Left lung (tissue), 10 donors: Measurements from ENCODE around the gene MRPL14. TPM values are rescaled to one million over a fixed set of nuclear protein-coding genes. Genes with fewer than 3 reads are reported as not detected.

ENCODE experiments used
- ATAC-seq: fragments of 200-7000 bp; cut with Tn5 transposase; one replicate; pipeline ENCODE4 v1.9.1; 2020; ENCODE audit warnings: moderate library complexity
- DNase-seq, 4 donors: peaks; one replicate each; pipeline ENCODE4 v3.0.0-alpha.2; 2013 to 2020
- H3K27ac ChIP-seq, 2 donors: fragments of 200-600 bp; sonication (generic) in 1 of 2; one replicate each; pipeline versions ENCODE4 v1.5.0 to v1.8.0; 2020 to 2021
- H3K27me3 ChIP-seq, 2 donors: fragments of 200-600 bp; sonication (generic) in 1 of 2; one replicate each; pipeline versions ENCODE4 v1.5.0 to v1.8.0; 2020 to 2021
- H3K36me3 ChIP-seq, 2 donors: fragments of 200-600 bp; sonication (generic) in 1 of 2; one replicate each; pipeline versions ENCODE4 v1.5.0 to v1.8.0; 2020 to 2021
- H3K4me1 ChIP-seq, 2 donors: fragments of 200-600 bp; one replicate each; pipeline ENCODE4 v1.8.0; 2021
- H3K4me3 ChIP-seq, 2 donors: fragments of 200-600 bp; sonication (generic) in 1 of 2; one replicate each; pipeline versions ENCODE4 v1.5.0 to v1.8.0; 2020 to 2021; ENCODE audit warnings: mild to moderate bottlenecking in 1 of 2
- H3K9me3 ChIP-seq, 2 donors: fragments of 200-600 bp; sonication (generic) in 1 of 2; one replicate each; pipeline versions ENCODE4 v1.5.0 to v1.8.0; 2020 to 2021
- CTCF ChIP-seq, 2 donors: fragments of 200-600 bp; sonication (generic) in 1 of 2; IDR thresholded peaks; one replicate each; pipeline versions ENCODE4 v1.5.0 to v1.8.0; 2021; ENCODE audit warnings: antibody characterized with exemption in 2 of 2
- intact Hi-C, 2 donors: fragments of 100-400 bp; cut with DNase I; formaldehyde crosslinking; loops; one replicate each; pipeline versions ENCODE4 v1.11.2 to v1.14.2; 2022
- polyA plus RNA-seq, 6 donors: library from polyadenylated mRNA; unstranded; fragments of 120-200 nt; gene quantifications; one replicate each; pipeline ENCODE4 v1.2.1, GENCODE V29; 2013; ENCODE audit not compliant: insufficient read length in 6 of 6
- total RNA-seq, 2 donors: library from RNA; stranded (reverse); fragmentation: NEBNext Ultra II Directional; extraction: Animal tissue kit (Norgen Biotek cat#: 25700); gene quantifications; one replicate each; pipeline ENCODE4 v1.2.1, GENCODE V29; 2021
- donor health status: DM: no; HTN: yes; CAD: no.
- donor health status: DM: no; HTN: no; CAD: no.

MRPL14 gene
- total and polyA plus RNA-seq, 8 donors = 29.8 to 100 (median 37.6) TPM

GRCh38 chr6:44067173-44068139 lies 59.8 kb downstream of the MRPL14 start:
- Histone ChIP-seq H3K4me3 (no peak overlapping the region), H3K27me3 (peaks cover 0 to 12% of the 10 kb centered on the region in 2 donors), H3K9me3 (no peaks in the 10 kb centered on the region), H3K36me3 (no peaks in the 10 kb centered on the region), H3K27ac (no peak overlapping the region), H3K4me1 (peaks cover 12 to 24% of the 10 kb centered on the region in 2 donors)
- ATAC-seq = no peak
- intact Hi-C loops = no loop called here
- TF ChIP-seq CTCF (IDR thresholded peaks at IDR 0.05) = no peak
- no peak for DNase-seq

GRCh38 chr6:44066394-44067172 lies 60.7 kb downstream of the MRPL14 start:
- DNase-seq (no peak), ATAC-seq (no peak)
- no peaks in the 10 kb centered on the region for H3K36me3 ChIP-seq
- TF ChIP-seq CTCF (IDR thresholded peaks at IDR 0.05) = no peak
- no peak overlapping the region for H3K4me3 ChIP-seq
- H3K27ac ChIP-seq = no peak overlapping the region
- H3K9me3 ChIP-seq = no peaks in the 10 kb centered on the region
- intact Hi-C loops = no loop called here
- peaks cover 0 to 9% of the 10 kb centered on the region in 2 donors for H3K27me3 ChIP-seq
- peaks cover 8 to 30% of the 10 kb centered on the region in 2 donors for H3K4me1 ChIP-seq

- DNase-seq (no peak), ATAC-seq (no peak)
- Histone ChIP-seq H3K4me1 (peaks cover 8 to 38% of the 10 kb centered on the region in 2 donors), H3K27me3 (no peaks in the 10 kb centered on the region), H3K9me3 (no peaks in the 10 kb centered on the region), H3K27ac (no peak overlapping the region), H3K36me3 (no peaks in the 10 kb centered on the region), H3K4me3 (no peak overlapping the region)
- no peak for TF ChIP-seq CTCF (IDR thresholded peaks at IDR 0.05)
- intact Hi-C loops = no loop called here
These were observed 61.7 kb downstream of the MRPL14 start for GRCh38 chr6:44065443-44066140.

GRCh38 chr6:44064948-44065272 lies 62.3 kb downstream of the MRPL14 start:
- H3K27ac ChIP-seq = peak overlapping the region in 1 of 2 donors; percentile 58
- H3K9me3 ChIP-seq = no peaks in the 10 kb centered on the region
- DNase-seq = no peak
- intact Hi-C loops = no loop called here
- ATAC-seq = no peak
- H3K36me3 ChIP-seq = no peaks in the 10 kb centered on the region
- no peak overlapping the region for H3K4me3 ChIP-seq
- no peaks in the 10 kb centered on the region for H3K27me3 ChIP-seq
- no peak for TF ChIP-seq CTCF (IDR thresholded peaks at IDR 0.05)
- peaks cover 8 to 45% of the 10 kb centered on the region in 2 donors for H3K4me1 ChIP-seq
